GM06990 (cell line): ENCODE measurements around the gene RSAD1.

ENCODE experiments used
- DNase-seq: peaks from one replicate; pipeline ENCODE4 v3.0.0-alpha.2; 2011; ENCODE audit not compliant: insufficient read length; ENCODE audit errors: extremely low read depth
- H3K27me3 ChIP-seq: replicated peaks from 2 replicates; pipeline ENCODE4 v1.6.0; 2011; ENCODE audit warnings: low read length; ENCODE audit not compliant: control insufficient read depth, insufficient read depth
- H3K36me3 ChIP-seq: 2 replicates; pipeline ENCODE4 v1.5.1; 2011; ENCODE audit warnings: low read length; ENCODE audit not compliant: control insufficient read depth, insufficient read depth
- H3K4me3 ChIP-seq: replicated peaks from 2 replicates; pipeline ENCODE4 v1.5.1; 2011; ENCODE audit warnings: low read depth, mild to moderate bottlenecking, control low read depth, low read length
- CTCF ChIP-seq: IDR thresholded peaks from 2 replicates; pipeline ENCODE4 v1.5.1; 2011; ENCODE audit warnings: low read length, control low read depth, mild to moderate bottlenecking, inconsistent platforms; ENCODE audit not compliant: insufficient read depth, poor library complexity, severe bottlenecking

RSAD1 gene

DNA sequence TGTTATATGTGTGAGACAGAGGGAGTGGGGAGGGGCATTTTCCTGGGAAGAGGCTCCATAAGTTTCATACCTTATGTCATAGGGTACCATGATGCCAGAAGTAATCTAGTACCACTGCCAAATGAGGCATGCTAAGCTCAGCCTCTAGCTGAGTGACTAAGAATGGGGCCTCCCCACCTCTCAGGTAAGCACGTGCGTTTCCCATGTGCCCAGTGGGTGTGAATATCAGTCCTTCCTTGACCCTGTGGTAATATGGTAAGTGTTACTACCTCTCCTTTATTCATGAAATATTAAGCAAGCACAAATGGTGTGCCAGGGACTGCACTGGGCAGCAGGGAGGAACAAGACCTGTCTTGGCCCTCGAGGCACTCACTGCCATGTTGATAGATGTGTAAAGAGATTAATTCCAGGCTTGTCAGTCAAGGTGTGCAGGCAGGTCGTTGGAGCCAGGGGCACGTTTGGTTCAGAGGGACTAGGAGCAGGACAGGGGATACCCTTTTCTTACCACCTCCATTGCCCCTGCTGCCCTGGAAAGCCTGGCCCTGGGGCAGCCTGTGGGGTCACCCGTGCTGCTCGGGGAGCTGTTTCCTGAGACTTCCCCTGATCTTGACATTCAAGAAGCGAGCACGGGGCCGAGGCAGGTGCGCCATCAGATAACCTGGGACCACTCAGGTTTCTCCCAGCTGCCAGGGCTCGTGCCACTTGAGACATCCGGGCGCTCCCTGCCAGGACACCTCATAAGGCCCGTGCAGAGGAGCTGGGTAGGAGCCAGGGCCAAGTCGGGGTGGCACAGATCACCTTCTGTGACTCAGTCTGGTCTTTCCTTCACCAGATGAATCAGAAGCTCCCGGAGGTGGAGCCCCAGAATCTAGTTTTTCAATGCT, 8.8 kb downstream of the RSAD1 start:
- H3K27me3 ChIP-seq, result no peaks in the 10 kb centered on the region
- DNase-seq, result no peak
- no peak overlapping the region for H3K4me3 ChIP-seq
- peaks cover 6% of the 10 kb centered on the region for H3K36me3 ChIP-seq
- no peak for TF ChIP-seq CTCF

- no peak for TF ChIP-seq CTCF
- DNase-seq, result no peak
- H3K27me3 ChIP-seq, result no peaks in the 10 kb centered on the region
- no peak overlapping the region for H3K4me3 ChIP-seq
- peaks cover 6% of the 10 kb centered on the region for H3K36me3 ChIP-seq
Observed at GRCh38 chr17:50488880-50489279, 10.2 kb downstream of the RSAD1 start.

GRCh38 chr17:50491505-50491904, 12.8 kb downstream of the RSAD1 start:
- Histone ChIP-seq H3K4me3 (no peak overlapping the region), H3K36me3 (no peaks in the 10 kb centered on the region), H3K27me3 (no peaks in the 10 kb centered on the region)
- TF ChIP-seq CTCF, result no peak
- no peak for DNase-seq

DNA sequence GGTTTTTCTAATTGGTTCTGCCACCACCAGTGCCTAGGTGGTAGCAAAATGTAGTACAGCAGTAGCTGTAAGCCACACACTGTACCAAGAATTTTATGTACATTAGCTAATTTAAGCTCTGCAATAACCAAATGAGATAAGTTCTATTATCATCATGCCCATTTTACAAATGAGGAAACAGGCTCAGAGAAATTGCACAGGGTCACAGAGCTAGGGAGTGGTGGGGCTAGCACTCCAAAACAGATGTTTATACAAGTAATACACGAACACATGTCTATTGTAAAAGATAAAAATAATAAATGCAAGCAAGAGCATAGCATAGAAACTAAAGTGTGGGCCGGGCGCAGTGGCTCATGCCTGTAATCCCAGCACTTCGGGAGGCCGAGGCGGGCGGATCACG, 13.6 kb downstream of the RSAD1 start:
- DNase-seq, result no peak
- no peaks in the 10 kb centered on the region for H3K36me3 ChIP-seq
- no peak overlapping the region for H3K4me3 ChIP-seq
- no peaks in the 10 kb centered on the region for H3K27me3 ChIP-seq
- TF ChIP-seq CTCF, result no peak

- Histone ChIP-seq H3K4me3 (no peak overlapping the region), H3K27me3 (no peaks in the 10 kb centered on the region), H3K36me3 (no peaks in the 10 kb centered on the region)
- no peak for DNase-seq
- TF ChIP-seq CTCF, result no peak
Observed at GRCh38 chr17:50493744-50494143, 15.1 kb downstream of the RSAD1 start.
